Stimulated activated naive B cell treated with anti-CD40 and anti-IgM and Interleukin-4, amounts not matched to agents 10 μg/mL and 1 μg/mL and 100 μg/mL, for 72 hours (primary cell): ENCODE measurements around the gene BEGAIN.

Experiments used
- ATAC-seq, 2 donors: fragments of 150-1000 bp; cut with Tn5 transposase; replicated peaks; 2 replicates each; pipeline ENCODE4 v1.10.0; 2021; ENCODE audit warnings: moderate library complexity in 1 of 2
- DNase-seq: peaks from one replicate; pipeline ENCODE4 v3.0.0; 2021
- H3K27ac Mint-ChIP-seq: one replicate; pipeline ENCODE4 v1.8.0; 2022; ENCODE audit warnings: mild to moderate bottlenecking, mixed read lengths
- H3K27me3 Mint-ChIP-seq, 2 donors: one replicate each; pipeline ENCODE4 v1.8.0; 2022; ENCODE audit warnings: mixed read lengths in 2 of 2
- H3K36me3 Mint-ChIP-seq, 2 donors: one replicate each; pipeline ENCODE4 v1.8.0; 2022; ENCODE audit warnings: mixed read lengths in 2 of 2, mild to moderate bottlenecking in 1 of 2
- H3K4me1 Mint-ChIP-seq, 2 donors: one replicate each; pipeline ENCODE4 v1.8.0; 2022; ENCODE audit warnings: mixed read lengths in 2 of 2, mild to moderate bottlenecking in 1 of 2
- H3K4me3 Mint-ChIP-seq, 2 donors: one replicate each; pipeline ENCODE4 v1.8.0; 2022; ENCODE audit warnings: mild to moderate bottlenecking in 2 of 2, mixed read lengths in 2 of 2, moderate library complexity in 1 of 2
- H3K9me3 Mint-ChIP-seq, 2 donors: one replicate each; pipeline ENCODE4 v1.8.0; 2022; ENCODE audit warnings: mixed read lengths in 2 of 2, mild to moderate bottlenecking in 1 of 2

The BEGAIN gene

GRCh38 chr14:100535287-100536120, 51.7 kb downstream of the BEGAIN start:
- Mint-ChIP-seq H3K27me3 (no peaks in the 10 kb centered on the region), H3K27ac (no peak overlapping the region), H3K4me1 (no peaks in the 10 kb centered on the region), H3K4me3 (no peak overlapping the region), H3K9me3 (no peaks in the 10 kb centered on the region), H3K36me3 (peaks cover 6 to 11% of the 10 kb centered on the region in 2 donors)
- no peak for ATAC-seq
- DNase-seq = no peak

- Mint-ChIP-seq H3K4me1 (no peaks in the 10 kb centered on the region), H3K27me3 (no peaks in the 10 kb centered on the region), H3K36me3 (peaks cover 4 to 8% of the 10 kb centered on the region in 2 donors), H3K27ac (no peak overlapping the region), H3K9me3 (no peaks in the 10 kb centered on the region), H3K4me3 (no peak overlapping the region)
- ATAC-seq (no peak), DNase-seq (no peak)
Observed at GRCh38 chr14:100534528-100535286, 52.5 kb downstream of the BEGAIN start.

GRCh38 chr14:100533656-100534485, 53.3 kb downstream of the BEGAIN start:
- Mint-ChIP-seq H3K27ac (no peak overlapping the region), H3K4me1 (no peaks in the 10 kb centered on the region), H3K4me3 (no peak overlapping the region), H3K27me3 (no peaks in the 10 kb centered on the region), H3K9me3 (no peaks in the 10 kb centered on the region), H3K36me3 (peaks cover 3 to 7% of the 10 kb centered on the region in 2 donors)
- ATAC-seq (no peak), DNase-seq (no peak)

DNA sequence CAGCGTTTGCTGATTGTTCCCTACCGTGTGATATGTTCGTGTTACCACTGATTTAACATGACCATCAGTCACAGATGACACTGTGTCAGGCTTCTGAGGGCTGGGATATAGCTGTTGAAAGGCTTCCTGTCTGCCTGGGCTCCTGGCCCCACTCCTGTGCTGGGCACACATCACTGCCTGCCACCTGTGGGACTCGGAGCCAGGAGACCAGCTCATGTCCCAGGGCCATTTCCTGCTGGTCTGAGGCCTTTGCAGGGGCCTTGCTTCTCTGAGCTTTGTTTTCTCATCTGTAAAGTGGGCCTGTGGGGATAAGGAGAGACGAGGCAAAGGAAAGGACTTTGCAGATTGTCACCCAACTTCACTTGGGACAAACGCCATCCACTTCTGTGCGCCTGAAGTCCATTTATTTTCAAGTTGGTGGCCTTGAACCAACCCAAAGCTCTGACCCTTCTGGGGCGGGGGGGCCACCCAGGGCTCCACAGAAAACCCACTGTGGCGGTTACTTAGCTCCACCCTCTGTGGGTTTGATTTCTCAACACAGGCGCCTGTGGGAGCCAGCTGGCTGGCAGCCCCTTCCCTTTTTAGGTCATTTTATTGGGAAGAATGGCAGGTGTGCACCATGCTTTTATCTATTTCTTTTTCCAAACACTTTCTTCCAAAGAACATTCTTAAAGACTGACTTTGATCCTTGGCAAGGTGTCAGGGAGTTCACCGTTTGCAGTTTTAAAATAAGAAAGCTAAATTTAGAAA, 54.1 kb downstream of the BEGAIN start:
- no peaks in the 10 kb centered on the region for H3K27me3 Mint-ChIP-seq
- ATAC-seq = no peak
- H3K4me1 Mint-ChIP-seq = no peaks in the 10 kb centered on the region
- H3K27ac Mint-ChIP-seq = no peak overlapping the region
- no peak overlapping the region for H3K4me3 Mint-ChIP-seq
- DNase-seq = no peak
- no peaks in the 10 kb centered on the region for H3K9me3 Mint-ChIP-seq
- peaks cover 3 to 7% of the 10 kb centered on the region in 2 donors for H3K36me3 Mint-ChIP-seq

- Mint-ChIP-seq H3K27ac (no peak overlapping the region), H3K4me3 (no peak overlapping the region), H3K36me3 (peaks cover 0 to 7% of the 10 kb centered on the region in 2 donors), H3K4me1 (no peaks in the 10 kb centered on the region), H3K27me3 (no peaks in the 10 kb centered on the region), H3K9me3 (no peaks in the 10 kb centered on the region)
- DNase-seq (no peak), ATAC-seq (no peak)
Observed at GRCh38 chr14:100532154-100532861, 54.9 kb downstream of the BEGAIN start.

DNA sequence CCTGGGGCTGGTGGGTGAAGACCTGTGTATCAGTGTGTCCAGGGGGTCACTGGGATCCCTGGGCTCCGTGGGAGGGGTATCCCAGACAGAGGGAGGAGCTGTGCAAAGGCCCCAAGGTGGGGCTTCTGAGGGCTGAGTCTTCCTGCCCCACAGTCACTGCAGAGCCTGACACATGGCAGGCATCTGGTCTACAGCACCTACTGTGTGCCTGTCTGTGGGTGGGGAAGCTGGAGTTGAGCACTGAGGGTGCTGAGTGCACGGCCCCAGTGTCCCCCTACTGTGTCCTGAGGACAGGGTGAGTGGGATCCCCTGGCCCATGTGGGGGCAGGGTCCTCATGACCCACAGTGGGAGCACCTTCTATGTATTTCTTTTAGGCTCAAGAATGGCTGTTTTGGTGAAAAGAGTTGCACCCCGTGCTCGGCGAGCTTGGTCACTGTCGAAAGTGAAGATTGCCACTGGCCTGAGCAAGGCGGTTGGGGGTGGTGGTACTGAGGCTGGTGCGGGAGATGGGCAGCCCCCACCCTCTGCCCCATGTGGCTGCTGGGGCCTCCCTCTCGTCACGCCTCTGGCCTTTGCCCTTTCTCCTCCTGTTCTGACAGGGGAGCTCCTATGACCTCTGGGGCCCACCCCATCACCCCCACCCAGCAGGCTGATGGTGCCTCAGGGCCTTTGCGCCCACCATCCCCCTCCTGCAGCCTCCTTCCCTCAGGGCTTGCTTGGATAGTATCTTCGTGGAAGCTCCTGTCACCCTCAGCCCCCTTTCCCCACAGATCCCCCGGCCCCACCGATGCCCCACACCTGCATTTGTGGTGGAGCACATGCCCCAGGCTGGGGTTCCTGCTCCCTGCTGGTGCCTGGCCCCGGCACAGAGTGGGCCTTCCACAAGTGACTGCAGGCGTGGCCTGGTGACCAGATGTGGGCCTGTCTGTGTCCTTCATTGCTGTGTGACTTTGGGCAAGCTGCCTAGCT, 55.8 kb downstream of the BEGAIN start:
- ATAC-seq (no peak), DNase-seq (no peak)
- Mint-ChIP-seq H3K36me3 (peaks cover 0 to 7% of the 10 kb centered on the region in 2 donors), H3K27ac (no peak overlapping the region), H3K4me3 (no peak overlapping the region), H3K27me3 (no peaks in the 10 kb centered on the region), H3K4me1 (no peaks in the 10 kb centered on the region), H3K9me3 (no peaks in the 10 kb centered on the region)

DNA sequence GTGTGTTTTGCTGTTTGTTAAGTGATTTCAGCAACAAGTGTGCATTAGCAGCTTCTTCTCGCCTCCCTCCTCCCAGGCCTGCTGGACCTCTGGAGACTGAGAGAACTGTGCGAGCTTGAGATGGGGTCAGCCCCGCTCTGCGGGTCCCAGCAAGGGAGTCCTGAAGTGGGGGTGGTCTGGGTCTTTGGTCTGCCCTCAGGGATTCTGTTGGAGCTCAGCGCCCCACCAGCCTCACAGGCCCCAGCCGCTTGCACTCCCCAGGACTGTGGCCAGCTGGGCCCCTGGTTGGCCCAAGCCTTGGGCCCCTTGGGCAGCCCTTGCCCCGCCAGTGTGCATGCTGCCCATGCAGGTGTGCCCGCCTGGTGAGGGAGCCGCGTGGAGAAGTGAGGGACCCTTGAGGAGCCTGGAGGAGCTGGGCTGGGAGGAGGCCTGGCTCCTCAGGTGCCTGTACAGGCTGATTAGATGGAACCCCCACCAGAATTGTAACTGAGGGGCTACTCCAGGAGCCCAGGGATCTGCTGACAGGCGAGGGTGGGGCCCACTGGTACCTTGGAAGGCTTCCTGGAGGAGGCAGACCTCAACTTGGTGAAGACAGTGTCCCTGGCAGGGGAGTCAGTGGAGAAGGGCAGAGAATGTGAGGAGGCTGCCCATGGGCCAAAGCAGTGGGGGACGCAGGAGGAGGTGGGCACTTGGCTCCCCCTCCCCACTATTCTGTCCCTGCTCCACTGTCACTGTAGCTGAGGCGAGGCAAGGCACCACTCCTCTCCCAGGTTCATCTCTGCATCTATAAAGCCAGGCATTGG, 56.7 kb downstream of the BEGAIN start:
- ATAC-seq (no peak), DNase-seq (no peak)
- H3K27me3 Mint-ChIP-seq = no peaks in the 10 kb centered on the region
- no peaks in the 10 kb centered on the region for H3K4me1 Mint-ChIP-seq
- no peak overlapping the region for H3K27ac Mint-ChIP-seq
- H3K4me3 Mint-ChIP-seq = no peak overlapping the region
- peaks cover 0 to 7% of the 10 kb centered on the region in 2 donors for H3K36me3 Mint-ChIP-seq
- H3K9me3 Mint-ChIP-seq = no peaks in the 10 kb centered on the region

DNA sequence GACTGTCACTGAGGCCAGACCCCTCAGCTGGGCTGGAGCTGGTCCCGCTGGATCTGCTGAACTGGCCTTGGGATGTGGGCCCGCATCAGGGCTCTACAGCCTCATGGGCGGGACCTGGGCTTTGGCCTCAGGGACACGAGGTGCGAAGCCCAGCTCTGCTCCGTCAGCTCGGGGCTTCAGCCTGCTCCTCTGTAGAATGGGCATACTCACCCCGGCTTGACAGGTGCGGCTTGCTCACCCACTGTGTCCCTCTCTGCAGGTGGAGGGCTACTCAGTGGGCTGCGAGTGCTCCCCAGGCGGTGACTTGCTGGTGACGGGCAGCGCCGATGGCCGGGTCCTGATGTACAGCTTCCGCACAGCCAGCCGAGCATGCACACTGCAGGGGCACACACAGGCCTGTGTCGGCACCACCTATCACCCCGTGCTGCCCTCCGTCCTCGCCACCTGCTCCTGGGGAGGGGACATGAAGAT, 57.6 kb downstream of the BEGAIN start:
- no peak for DNase-seq
- no peak overlapping the region for H3K27ac Mint-ChIP-seq
- H3K36me3 Mint-ChIP-seq = peaks cover 0 to 7% of the 10 kb centered on the region in 2 donors
- no peaks in the 10 kb centered on the region for H3K27me3 Mint-ChIP-seq
- H3K4me1 Mint-ChIP-seq = no peaks in the 10 kb centered on the region
- no peaks in the 10 kb centered on the region for H3K9me3 Mint-ChIP-seq
- H3K4me3 Mint-ChIP-seq = no peak overlapping the region
- no peak for ATAC-seq

DNA sequence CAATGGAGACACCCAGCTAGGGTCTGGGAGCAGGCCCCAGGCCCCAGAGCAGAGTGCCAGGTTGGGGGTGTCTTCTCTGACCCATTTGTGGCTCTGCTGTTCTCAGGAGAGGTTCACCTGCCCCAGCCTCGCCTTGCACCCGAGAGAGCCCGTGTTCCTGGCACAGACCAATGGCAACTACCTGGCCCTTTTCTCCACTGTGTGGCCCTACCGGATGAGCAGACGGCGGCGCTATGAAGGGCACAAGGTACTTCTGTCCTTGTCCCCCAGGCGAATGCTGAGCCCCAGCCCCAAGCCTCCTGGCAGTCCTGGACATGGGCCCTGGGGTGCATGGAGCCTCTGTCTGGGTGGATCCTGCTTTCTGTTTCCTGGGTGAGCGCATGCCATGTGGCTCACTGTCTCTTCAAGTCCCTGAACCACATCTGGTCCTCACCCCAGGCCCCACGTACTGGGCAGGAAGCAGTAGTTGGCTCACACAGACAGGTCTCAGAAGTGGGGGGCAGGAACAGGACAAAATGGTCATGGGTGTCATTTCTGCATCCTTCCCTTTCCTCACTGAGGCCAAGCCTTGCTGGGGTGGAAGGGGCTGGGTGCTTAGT, 58.2 kb downstream of the BEGAIN start:
- Mint-ChIP-seq H3K27ac (no peak overlapping the region), H3K4me3 (no peak overlapping the region), H3K4me1 (no peaks in the 10 kb centered on the region), H3K9me3 (no peaks in the 10 kb centered on the region), H3K36me3 (peaks cover 0 to 6% of the 10 kb centered on the region in 2 donors), H3K27me3 (no peaks in the 10 kb centered on the region)
- DNase-seq (no peak), ATAC-seq (no peak)

DNA sequence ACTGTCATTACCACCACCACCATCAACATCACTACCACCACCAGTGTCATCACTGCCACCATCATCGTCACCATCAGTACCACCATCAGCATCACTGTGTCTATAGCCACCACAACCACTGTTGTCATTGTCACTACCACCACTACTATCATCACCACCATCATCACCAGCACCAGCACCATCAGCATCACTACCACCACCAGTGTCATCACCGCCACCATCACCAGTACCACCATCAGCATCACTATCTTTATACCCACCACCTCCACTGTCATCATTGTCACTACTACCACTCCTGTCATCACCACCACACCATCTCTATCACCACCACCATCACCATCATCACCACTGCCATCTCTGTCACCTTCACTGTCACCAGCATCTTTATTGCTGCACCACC, 60.6 kb downstream of the BEGAIN start:
- Mint-ChIP-seq H3K4me3 (no peak overlapping the region), H3K27me3 (no peaks in the 10 kb centered on the region), H3K36me3 (peaks cover 0 to 4% of the 10 kb centered on the region in 2 donors), H3K27ac (no peak overlapping the region), H3K4me1 (no peaks in the 10 kb centered on the region), H3K9me3 (no peaks in the 10 kb centered on the region)
- DNase-seq = no peak
- no peak for ATAC-seq

- ATAC-seq = no peak
- Mint-ChIP-seq H3K36me3 (peaks cover 0 to 3% of the 10 kb centered on the region in 2 donors), H3K27ac (no peak overlapping the region), H3K4me3 (no peak overlapping the region), H3K4me1 (no peaks in the 10 kb centered on the region), H3K9me3 (no peaks in the 10 kb centered on the region), H3K27me3 (no peaks in the 10 kb centered on the region)
- no peak for DNase-seq
Observed at GRCh38 chr14:100526057-100526456, 61.2 kb downstream of the BEGAIN start.
